ENCODE data around the gene DMRTA2. TPM values are rescaled to one million over a fixed set of nuclear protein-coding genes. Genes with fewer than 3 reads are reported as not detected.

Gene DMRTA2
- total and polyA plus RNA-seq, 9 of the 15 experiments (the other 6 are each of a cell fraction or from before 2014, with no cell fraction given) = not detected

DNA sequence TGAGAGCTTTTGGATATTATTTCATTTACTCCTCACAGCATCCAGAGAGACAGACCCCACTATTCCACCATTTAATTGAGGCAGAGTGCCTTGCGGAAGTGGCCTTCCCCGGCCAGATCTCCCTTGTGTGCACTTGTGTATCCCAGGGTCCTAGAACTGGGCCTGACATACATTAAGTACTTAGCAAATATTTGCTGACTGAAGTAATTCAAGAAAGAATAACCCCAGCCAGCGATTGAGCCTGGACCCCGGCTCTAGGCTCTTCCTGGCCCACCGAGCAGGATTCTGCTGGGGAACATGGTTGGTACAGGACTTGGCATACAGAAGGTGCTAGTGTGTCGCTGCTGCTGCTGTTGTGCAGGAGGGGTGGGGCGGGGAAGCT is 8.4 kb downstream of the DMRTA2 start:
- no peak overlapping the region for H3K27ac ChIP-seq (ENCODE audit: extremely low read depth, low read depth, low read length)
- H3K4me3 ChIP-seq = no peak overlapping the region
- H3K9ac ChIP-seq (ENCODE audit: insufficient read depth in 1 of 2, low read depth in 2 of 2, low read length in 2 of 2) = no peak overlapping the region
- CTCF ChIA-PET (ENCODE audit: low intra/inter-chr PET ratio) = no interaction called here
- H3K79me2 ChIP-seq (ENCODE audit: control insufficient read depth, insufficient read depth, low read length) = no peaks in the 10 kb centered on the region
- H3K9me1 ChIP-seq (ENCODE audit: control insufficient read depth, insufficient read depth, low read length) = no peaks in the 10 kb centered on the region
- H3K9me3 ChIP-seq (replicated peaks; ENCODE audit: control insufficient read depth, insufficient read depth, low read depth, low read length) = no peaks in the 10 kb centered on the region
- POLR2A ChIA-PET = no interaction called here
- TF ChIP-seq MAFK (IDR thresholded peaks at IDR 0.05; ENCODE audit: low read length) (0 out of 2 replicates have a peak, but pooled peaks have one; percentile 6), ZNF316 (IDR thresholded peaks at IDR 0.05) (peak; percentile 63), TAF7 (tag; IDR thresholded peaks at IDR 0.05) (no peak), MAFG (tag; conservative IDR thresholded peaks at IDR 0.05) (0 out of 2 replicates have a peak, but pooled peaks have one; percentile 27), MAFF (IDR thresholded peaks at IDR 0.05; ENCODE audit: low read length) (0 out of 2 replicates have a peak, but pooled peaks have one; percentile 12)
- intact Hi-C loops (cut with micrococcal nuclease) = no loop called here
- H3K27me3 ChIP-seq (ENCODE audit: control insufficient read depth in 2 of 2, insufficient read depth in 2 of 2, low read length in 2 of 2) = peaks cover 50 to 62% of the 10 kb centered on the region in 2 experiments
- 0 out of 2 replicates have a peak, but pooled peaks cover 3% of the 10 kb centered on the region for H4K20me1 ChIP-seq (replicated peaks; ENCODE audit: control insufficient read depth, insufficient read depth, low read length)
- H3K4me2 ChIP-seq (ENCODE audit: insufficient read depth, low read length) = no peak overlapping the region
- peaks cover 0 to 27% of the 10 kb centered on the region in 2 experiments; a peak in 1 of 5 replicates for H3K4me1 ChIP-seq (replicated peaks in 1 of 2; ENCODE audit: control insufficient read depth in 2 of 2, insufficient read depth in 2 of 2, low read length in 2 of 2)
- ATAC-seq (no peak), FAIRE-seq (no peak), DNase-seq (ENCODE audit: extremely low read depth in 1 of 4, low spot score in 3 of 4) (no peak)
- in situ Hi-C loops (cut with MboI) = no loop called here
- H2AFZ ChIP-seq (ENCODE audit: low read depth, low read length) = no peak overlapping the region
- no peaks in the 10 kb centered on the region for H3K36me3 ChIP-seq (ENCODE audit: control insufficient read depth, insufficient read depth, low read length)
- BruUV-seq (replicated peaks) = no TSS peak
- WGBS (ENCODE audit: insufficient coverage, low coverage, missing lambda C conversion rate) = 9% methylated on average over 7 of the region's 7 CpGs

DNA sequence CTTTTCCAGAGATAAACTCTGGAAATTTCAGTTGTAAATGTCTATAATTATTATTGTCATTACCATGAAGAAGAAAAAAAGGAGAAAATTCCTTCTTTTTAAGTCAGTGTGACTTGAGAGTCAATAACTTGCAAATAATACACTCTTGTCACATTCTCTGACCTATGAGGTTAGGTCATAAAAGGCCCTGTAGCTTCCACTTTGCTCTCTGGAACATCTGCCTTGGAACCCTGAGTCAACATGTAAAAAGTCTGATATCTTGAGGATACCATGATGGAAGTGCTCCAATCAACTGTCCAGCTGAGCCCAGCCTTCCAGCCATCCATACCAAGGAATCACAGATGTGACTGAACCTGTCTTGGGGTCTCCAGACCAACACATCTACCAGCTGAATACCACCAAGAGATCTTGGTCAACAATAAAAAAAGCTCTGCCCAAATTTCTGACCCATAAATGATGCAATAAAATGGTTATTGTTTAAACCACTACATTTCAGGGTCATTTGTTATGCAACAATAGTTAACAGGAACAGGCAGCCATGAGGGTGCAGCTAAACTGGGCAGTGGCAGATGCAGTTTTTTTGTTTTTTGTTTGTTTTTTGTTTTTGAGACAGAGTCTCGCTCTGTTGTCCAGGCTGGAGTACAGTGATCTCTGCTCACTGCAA is 10.3 kb downstream of the DMRTA2 start:
- Histone ChIP-seq H4K20me1 (replicated peaks; ENCODE audit: control insufficient read depth, insufficient read depth, low read length) (0 out of 2 replicates have a peak, but pooled peaks cover 3% of the 10 kb centered on the region), H3K4me3 (no peak overlapping the region), H3K79me2 (ENCODE audit: control insufficient read depth, insufficient read depth, low read length) (no peaks in the 10 kb centered on the region), H3K9me3 (replicated peaks; ENCODE audit: control insufficient read depth, insufficient read depth, low read depth, low read length) (no peaks in the 10 kb centered on the region), H3K27ac (ENCODE audit: extremely low read depth, low read depth, low read length) (no peak overlapping the region), H3K27me3 (ENCODE audit: control insufficient read depth in 2 of 2, insufficient read depth in 2 of 2, low read length in 2 of 2) (peaks cover 36 to 43% of the 10 kb centered on the region in 2 experiments), H3K9ac (ENCODE audit: insufficient read depth in 1 of 2, low read depth in 2 of 2, low read length in 2 of 2) (no peak overlapping the region), H2AFZ (ENCODE audit: low read depth, low read length) (no peak overlapping the region), H3K4me2 (ENCODE audit: insufficient read depth, low read length) (no peak overlapping the region), H3K36me3 (ENCODE audit: control insufficient read depth, insufficient read depth, low read length) (no peaks in the 10 kb centered on the region), H3K4me1 (replicated peaks in 1 of 2; ENCODE audit: control insufficient read depth in 2 of 2, insufficient read depth in 2 of 2, low read length in 2 of 2) (peaks cover 0 to 14% of the 10 kb centered on the region in 2 experiments; a peak in 1 of 5 replicates), H3K9me1 (ENCODE audit: control insufficient read depth, insufficient read depth, low read length) (no peaks in the 10 kb centered on the region)
- CTCF ChIA-PET (ENCODE audit: low intra/inter-chr PET ratio) = no interaction called here
- DNase-seq (ENCODE audit: extremely low read depth in 1 of 4, low spot score in 3 of 4) (peak in 1 of 4 experiments; percentile 3), ATAC-seq (no peak), FAIRE-seq (no peak)
- in situ Hi-C loops (cut with MboI) = no loop called here
- no TSS peak for BruUV-seq (replicated peaks)
- intact Hi-C loops (cut with micrococcal nuclease) = no loop called here
- 0% methylated on average over 1 of the region's 1 CpG for WGBS (ENCODE audit: insufficient coverage, low coverage, missing lambda C conversion rate)
- POLR2A ChIA-PET = interaction anchor here (0.6 to 1.5 kb wide), 4 partner anchors 9 to 763 kb away, joined by 3 read pairs; no protein-coding TSS in a partner anchor
- TF ChIP-seq HMG20A (CRISPR knock-in tag; conservative IDR thresholded peaks at IDR 0.05) (no peak), MAFK (IDR thresholded peaks at IDR 0.05; ENCODE audit: low read length) (no peak), ZNF12 (CRISPR knock-in tag; IDR thresholded peaks at IDR 0.05) (no peak), CEBPG (CRISPR knock-in tag; IDR thresholded peaks at IDR 0.05) (no peak), CEBPG (tag; conservative IDR thresholded peaks at IDR 0.05 in 1 of 2, IDR thresholded peaks at IDR 0.05 in 1 of 2) (peak; percentile 56 to 65; a peak in 3 of 4 replicates), CHD4 (IDR thresholded peaks at IDR 0.05; ENCODE audit: insufficient read depth, insufficient replicate concordance, low read depth, low read length, poor library complexity, severe bottlenecking) (no peak), PURB (CRISPR knock-in tag; IDR thresholded peaks at IDR 0.05; ENCODE audit: low read depth) (no peak), MCM3 (IDR thresholded peaks at IDR 0.05) (no peak)
- TF ChIP-seq, protein P1, sequence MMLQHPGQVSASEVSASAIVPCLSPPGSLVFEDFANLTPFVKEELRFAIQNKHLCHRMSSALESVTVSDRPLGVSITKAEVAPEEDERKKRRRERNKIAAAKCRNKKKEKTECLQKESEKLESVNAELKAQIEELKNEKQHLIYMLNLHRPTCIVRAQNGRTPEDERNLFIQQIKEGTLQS (IDR thresholded peaks at IDR 0.05) = peak; percentile 19; the same call in 1 of the 2 replicates
- TF ChIP-seq, protein P1 (CRISPR knock-in tag; conservative IDR thresholded peaks at IDR 0.05) = no peak
- TF ChIP-seq, protein P2, sequence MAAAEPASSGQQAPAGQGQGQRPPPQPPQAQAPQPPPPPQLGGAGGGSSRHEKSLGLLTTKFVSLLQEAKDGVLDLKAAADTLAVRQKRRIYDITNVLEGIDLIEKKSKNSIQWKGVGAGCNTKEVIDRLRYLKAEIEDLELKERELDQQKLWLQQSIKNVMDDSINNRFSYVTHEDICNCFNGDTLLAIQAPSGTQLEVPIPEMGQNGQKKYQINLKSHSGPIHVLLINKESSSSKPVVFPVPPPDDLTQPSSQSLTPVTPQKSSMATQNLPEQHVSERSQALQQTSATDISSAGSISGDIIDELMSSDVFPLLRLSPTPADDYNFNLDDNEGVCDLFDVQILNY (CRISPR knock-in tag; IDR thresholded peaks at IDR 0.05) = no peak
